B cell (primary cell): Measurements from ENCODE around the gene ANKS1B. TPM values are rescaled to one million over a fixed set of nuclear protein-coding genes. Genes with fewer than 3 reads are reported as not detected.

Source experiments
- ATAC-seq: fragments of 200-7000 bp; cut with Tn5 transposase; one replicate; pipeline ENCODE4 v1.10.0; 2021; ENCODE audit warnings: low read depth, mild to moderate bottlenecking, moderate number of reproducible peaks, moderate library complexity
- CTCF ChIA-PET: fragments of 350-600 bp; sonication (Branson Sonifier 250); formaldehyde crosslinking; loops from one replicate; lab custom pipeline; 2021; ENCODE audit warnings: antibody characterized with exemption, inconsistent platforms; lab: Charles Lee
- POLR2A ChIA-PET: fragments of 350-600 bp; sonication (Branson Sonifier 250); formaldehyde crosslinking; loops from one replicate; lab custom pipeline; 2021; ENCODE audit warnings: antibody characterized with exemption; lab: Charles Lee
- DNase-seq: peaks from one replicate; pipeline ENCODE4 v3.0.0; 2013
- H2AFZ ChIP-seq: 2 replicates; pipeline ENCODE4 v1.6.1; 2012; ENCODE audit warnings: mild to moderate bottlenecking, low read depth, low read length; ENCODE audit not compliant: insufficient read depth, poor library complexity, severe bottlenecking
- H3K27ac ChIP-seq, 2 donors: 1 replicate in 1 of 2; 2 replicates in 1 of 2; pipeline ENCODE4 v1.5.1; 2012 to 2013; ENCODE audit warnings: low read length in 2 of 2, mild to moderate bottlenecking in 2 of 2, moderate library complexity in 1 of 2
- H3K27me3 ChIP-seq, 4 experiments: fragments of 200-600 bp in 1 of 4; sonication (generic) in 1 of 4; replicated peaks in 1 of 4; 1 replicate in 2 of 4; 2 replicates in 2 of 4; pipeline versions ENCODE4 v1.6.1 to v1.7.0; 2013 to 2016; ENCODE audit warnings: low read length in 3 of 4, mild to moderate bottlenecking in 2 of 4, mixed read lengths in 1 of 4, moderate library complexity in 1 of 4; ENCODE audit not compliant: insufficient read depth in 4 of 4, control insufficient read depth in 3 of 4; ENCODE audit errors: control extremely low read depth in 1 of 4
- H3K36me3 ChIP-seq, 2 experiments: replicated peaks in 1 of 2; 1 replicate in 1 of 2; 2 replicates in 1 of 2; pipeline versions ENCODE4 v1.6.1 to v1.7.1; 2013; ENCODE audit warnings: low read length in 1 of 2; ENCODE audit not compliant: insufficient read depth in 2 of 2, control insufficient read depth in 1 of 2; ENCODE audit errors: control extremely low read depth in 1 of 2, extremely low read depth in 1 of 2
- H3K4me1 ChIP-seq, 2 donors: fragments of 200-600 bp in 1 of 2; sonication (generic) in 1 of 2; 1 replicate in 1 of 2; 2 replicates in 1 of 2; pipeline versions ENCODE4 v1.5.1 to v1.6.1; 2013 to 2017; ENCODE audit warnings: low read length in 2 of 2; ENCODE audit not compliant: control insufficient read depth in 2 of 2, insufficient read depth in 2 of 2
- H3K4me2 ChIP-seq: replicated peaks from 2 replicates; pipeline ENCODE3; 2012; ENCODE audit warnings: mild to moderate bottlenecking, low read depth, low read length; ENCODE audit not compliant: poor library complexity, severe bottlenecking
- H3K4me3 ChIP-seq, 5 experiments: fragments of 200-600 bp in 1 of 5; sonication (generic) in 1 of 5; 1 replicate in 3 of 5; 2 replicates in 2 of 5; pipeline versions ENCODE4 v1.5.1 to v1.7.0; 2011 to 2016; ENCODE audit warnings: low read length in 4 of 5, mild to moderate bottlenecking in 4 of 5, low read depth in 2 of 5, control low read depth in 1 of 5, moderate library complexity in 1 of 5; ENCODE audit not compliant: insufficient read depth in 1 of 5; ENCODE audit errors: control extremely low read depth in 1 of 5, extremely low read depth in 1 of 5
- H3K79me2 ChIP-seq: fragments of 200-600 bp; sonication (generic); one replicate; pipeline ENCODE4 v1.6.0; 2016; ENCODE audit warnings: low read length; ENCODE audit not compliant: control insufficient read depth, insufficient read depth
- H3K9ac ChIP-seq: fragments of 200-600 bp; sonication (generic); 2 replicates; pipeline ENCODE4 v1.6.1; 2017; ENCODE audit warnings: mild to moderate bottlenecking, low read length, moderate library complexity
- H3K9me3 ChIP-seq, 3 donors: one replicate each; pipeline versions ENCODE4 v1.6.1 to v1.7.1; 2013; ENCODE audit warnings: low read length in 2 of 3; ENCODE audit not compliant: control insufficient read depth in 2 of 3, insufficient read depth in 1 of 3; ENCODE audit errors: control extremely low read depth in 1 of 3
- H4K20me1 ChIP-seq: 2 replicates; pipeline ENCODE4 v1.6.0; 2012; ENCODE audit warnings: mild to moderate bottlenecking, low read length; ENCODE audit not compliant: insufficient read depth, control insufficient read depth, poor library complexity, severe bottlenecking
- H3K27ac Mint-ChIP-seq: one replicate; pipeline ENCODE4 v1.8.0; 2021; ENCODE audit warnings: mixed read lengths
- H3K27me3 Mint-ChIP-seq: one replicate; pipeline ENCODE4 v1.8.0; 2021; ENCODE audit warnings: mixed read lengths
- H3K4me1 Mint-ChIP-seq: one replicate; pipeline ENCODE4 v1.8.0; 2021; ENCODE audit warnings: mixed read lengths
- H3K4me3 Mint-ChIP-seq: one replicate; pipeline ENCODE4 v1.8.0; 2021; ENCODE audit warnings: mixed read lengths
- H3K9me3 Mint-ChIP-seq: one replicate; pipeline ENCODE4 v1.8.0; 2022; ENCODE audit warnings: mixed read lengths; ENCODE audit not compliant: insufficient read depth
- CTCF ChIP-seq: fragments of 200-600 bp; IDR thresholded peaks from one replicate; pipeline ENCODE4 v1.8.0; 2022; ENCODE audit warnings: antibody characterized with exemption, mild to moderate bottlenecking
- EZH2 ChIP-seq: IDR thresholded peaks from 2 replicates; pipeline ENCODE4 v1.6.1; 2012; ENCODE audit warnings: borderline replicate concordance, low read depth, mild to moderate bottlenecking, moderate library complexity, low read length; ENCODE audit not compliant: insufficient read depth, poor library complexity, severe bottlenecking
- WGBS: methylation state at CpG from one replicate; pipeline ENCODE4 v1.1.5; 2013; ENCODE audit warnings: missing lambda C conversion rate; ENCODE audit not compliant: insufficient coverage; 5-methylcytosine and 5-hydroxymethylcytosine counted together
- intact Hi-C: fragments of 100-400 bp; cut with micrococcal nuclease; formaldehyde crosslinking; loops from one replicate; pipeline ENCODE4 v1.10.0; 2022
- polyA plus RNA-seq: library from polyadenylated mRNA; depleted of rRNA; stranded (reverse); fragments of >200 nt; gene quantifications from 2 replicates; pipeline ENCODE4 v1.2.3, GENCODE V29; 2012
- total RNA-seq, 2 donors: library from RNA; stranded (reverse); fragments of 120-200 nt in 1 of 2; gene quantifications; 1 replicate in 1 of 2; 2 replicates in 1 of 2; pipeline versions ENCODE4 v1.2.3 to v1.2.4, GENCODE V29; 2013 to 2022

The ANKS1B gene
- total and polyA plus RNA-seq, 2 donors (not counting 1 experiment from before 2014, with no cell fraction given): not detected

DNA sequence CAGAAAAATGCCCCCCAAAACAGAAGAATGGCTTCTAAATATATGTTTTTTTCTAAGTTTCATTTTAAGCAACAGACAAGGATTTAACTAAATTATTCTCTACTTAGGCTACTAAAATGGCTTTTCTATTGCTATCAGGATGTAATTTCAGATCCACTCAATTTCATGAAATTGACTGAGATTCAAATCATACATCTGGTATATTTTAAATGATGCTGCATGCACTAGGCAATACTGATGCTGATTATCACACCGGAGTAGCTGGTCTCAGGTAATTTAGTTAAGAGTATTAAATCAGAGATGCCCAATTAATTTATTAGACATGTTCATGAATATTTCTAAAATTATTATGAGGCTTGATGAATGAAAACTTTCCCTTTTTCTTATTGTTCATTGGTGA lies 1188.0 kb downstream of the ANKS1B start:
- no peak overlapping the region for H3K4me2 ChIP-seq
- no peaks in the 10 kb centered on the region for H3K4me1 Mint-ChIP-seq
- H3K9ac ChIP-seq: no peak overlapping the region
- H3K4me1 ChIP-seq: no peaks in the 10 kb centered on the region
- no peak for ATAC-seq
- ChIA-PET POLR2A (no interaction called here), CTCF (no interaction called here)
- H3K9me3 Mint-ChIP-seq: no peaks in the 10 kb centered on the region
- no CpG with 5 or more reads among the region's 1 CpG for WGBS
- no peak for DNase-seq
- H3K79me2 ChIP-seq: no peaks in the 10 kb centered on the region
- no peak overlapping the region for H2AFZ ChIP-seq
- H3K4me3 ChIP-seq: no peak overlapping the region
- H3K36me3 ChIP-seq: no peaks in the 10 kb centered on the region
- no peak overlapping the region for H3K27ac Mint-ChIP-seq
- no peak overlapping the region for H3K27ac ChIP-seq
- intact Hi-C loops: no loop called here
- no peaks in the 10 kb centered on the region for H3K9me3 ChIP-seq
- H3K4me3 Mint-ChIP-seq: no peak overlapping the region
- H3K27me3 ChIP-seq: peaks cover 0 to under 1% (median 0%) of the 10 kb centered on the region in 4 experiments
- TF ChIP-seq EZH2 (no peak), CTCF (no peak)
- peaks cover 15% of the 10 kb centered on the region for H3K27me3 Mint-ChIP-seq
- H4K20me1 ChIP-seq: no peaks in the 10 kb centered on the region

DNA sequence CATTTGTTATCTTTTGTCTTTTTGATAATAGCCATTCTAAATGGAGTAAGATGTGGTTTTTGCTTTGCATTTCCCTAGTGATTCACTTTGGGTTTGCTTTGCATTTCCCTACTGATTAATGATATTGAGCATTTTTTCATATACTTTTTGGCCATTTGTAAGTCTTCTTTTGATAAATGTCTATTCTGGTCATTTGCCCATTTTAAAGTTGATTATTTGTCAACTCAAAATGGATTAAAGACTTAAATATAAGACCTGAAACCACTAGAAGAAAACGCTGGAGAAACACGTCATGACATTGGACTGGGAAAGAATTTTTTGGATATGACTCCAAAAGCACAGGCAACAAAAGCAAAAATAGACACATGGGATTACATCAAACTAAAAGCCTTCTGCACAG lies 1191.6 kb downstream of the ANKS1B start:
- ChIA-PET POLR2A (no interaction called here), CTCF (no interaction called here)
- TF ChIP-seq CTCF (no peak), EZH2 (no peak)
- H3K4me3 Mint-ChIP-seq: no peak overlapping the region
- H3K79me2 ChIP-seq: no peaks in the 10 kb centered on the region
- peaks cover 20% of the 10 kb centered on the region for H3K27me3 Mint-ChIP-seq
- H3K27ac ChIP-seq: no peak overlapping the region
- no peak overlapping the region for H3K4me3 ChIP-seq
- no peaks in the 10 kb centered on the region for H3K36me3 ChIP-seq
- H3K9ac ChIP-seq: no peak overlapping the region
- H2AFZ ChIP-seq: no peak overlapping the region
- WGBS: no CpG with 5 or more reads among the region's 2 CpGs
- H3K27ac Mint-ChIP-seq: no peak overlapping the region
- DNase-seq (no peak), ATAC-seq (no peak)
- H3K27me3 ChIP-seq: no peaks in the 10 kb centered on the region
- H3K9me3 Mint-ChIP-seq: no peaks in the 10 kb centered on the region
- intact Hi-C loops: no loop called here
- H3K4me2 ChIP-seq: no peak overlapping the region
- no peaks in the 10 kb centered on the region for H3K9me3 ChIP-seq
- no peaks in the 10 kb centered on the region for H3K4me1 ChIP-seq
- no peaks in the 10 kb centered on the region for H4K20me1 ChIP-seq
- H3K4me1 Mint-ChIP-seq: no peaks in the 10 kb centered on the region
